Epithelial cell of proximal tubule (primary cell): ENCODE measurements around the gene NDUFA13. TPM values are rescaled to one million over a fixed set of nuclear protein-coding genes. Genes with fewer than 3 reads are reported as not detected.

Experiments used
- DNase-seq: peaks from one replicate; pipeline ENCODE4 v3.0.0-alpha.2; 2011; ENCODE audit warnings: low read depth
- H3K4me3 ChIP-seq: 2 replicates; pipeline ENCODE4 v1.5.1; 2011; ENCODE audit warnings: low read depth, mild to moderate bottlenecking, low read length
- total RNA-seq: library from RNA; depleted of rRNA; stranded (reverse); fragments of >200 nt; gene quantifications from 2 replicates; pipeline ENCODE4 v1.2.3, GENCODE V29; 2015
- TF ChIP-seq, protein P1 (sequence below): conservative IDR thresholded peaks from 2 replicates; pipeline ENCODE4 v1.5.1; 2012; ENCODE audit warnings: low read depth, mild to moderate bottlenecking, low read length

The NDUFA13 gene
- total RNA-seq, 1 donor from 2014 or later = 166 TPM

DNA sequence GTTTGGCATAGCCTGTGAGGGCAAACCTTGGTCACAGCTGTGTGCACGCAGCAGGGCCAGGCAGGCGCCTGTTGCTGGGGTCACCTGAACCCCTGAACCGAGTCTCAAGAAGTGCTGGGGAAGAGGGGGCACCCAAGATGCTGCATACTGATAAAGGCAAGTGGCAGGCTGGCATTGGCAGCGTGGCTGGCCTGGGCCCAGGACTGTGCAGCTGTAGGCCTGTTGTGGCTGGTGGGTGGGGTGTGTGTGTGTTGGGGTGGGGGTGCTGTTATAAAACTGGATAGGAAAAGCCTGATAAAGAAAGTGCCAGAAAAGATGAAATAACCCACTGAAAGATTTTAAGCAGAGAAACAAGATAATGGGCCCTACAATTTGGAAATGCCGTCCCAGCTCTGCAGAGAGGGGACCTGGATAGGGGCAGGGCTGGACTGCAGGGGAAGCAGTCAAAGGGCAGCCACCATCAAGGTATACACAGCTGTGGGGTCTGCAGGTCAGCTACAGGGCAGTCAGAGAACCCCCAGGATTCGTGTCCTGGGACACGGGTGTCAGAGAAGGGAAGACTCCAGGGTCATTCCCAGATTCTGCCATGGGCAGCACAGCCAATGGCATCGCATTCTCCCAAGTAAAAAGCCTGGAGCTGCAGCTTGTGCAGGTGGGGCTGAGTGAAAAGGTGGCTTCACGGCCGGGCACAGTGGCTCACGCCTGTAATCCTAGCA is 55.2 kb downstream of the NDUFA13 start:
- DNase-seq = no peak
- no peak overlapping the region for H3K4me3 ChIP-seq
- TF ChIP-seq, protein P1, sequence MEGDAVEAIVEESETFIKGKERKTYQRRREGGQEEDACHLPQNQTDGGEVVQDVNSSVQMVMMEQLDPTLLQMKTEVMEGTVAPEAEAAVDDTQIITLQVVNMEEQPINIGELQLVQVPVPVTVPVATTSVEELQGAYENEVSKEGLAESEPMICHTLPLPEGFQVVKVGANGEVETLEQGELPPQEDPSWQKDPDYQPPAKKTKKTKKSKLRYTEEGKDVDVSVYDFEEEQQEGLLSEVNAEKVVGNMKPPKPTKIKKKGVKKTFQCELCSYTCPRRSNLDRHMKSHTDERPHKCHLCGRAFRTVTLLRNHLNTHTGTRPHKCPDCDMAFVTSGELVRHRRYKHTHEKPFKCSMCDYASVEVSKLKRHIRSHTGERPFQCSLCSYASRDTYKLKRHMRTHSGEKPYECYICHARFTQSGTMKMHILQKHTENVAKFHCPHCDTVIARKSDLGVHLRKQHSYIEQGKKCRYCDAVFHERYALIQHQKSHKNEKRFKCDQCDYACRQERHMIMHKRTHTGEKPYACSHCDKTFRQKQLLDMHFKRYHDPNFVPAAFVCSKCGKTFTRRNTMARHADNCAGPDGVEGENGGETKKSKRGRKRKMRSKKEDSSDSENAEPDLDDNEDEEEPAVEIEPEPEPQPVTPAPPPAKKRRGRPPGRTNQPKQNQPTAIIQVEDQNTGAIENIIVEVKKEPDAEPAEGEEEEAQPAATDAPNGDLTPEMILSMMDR = no peak

DNA sequence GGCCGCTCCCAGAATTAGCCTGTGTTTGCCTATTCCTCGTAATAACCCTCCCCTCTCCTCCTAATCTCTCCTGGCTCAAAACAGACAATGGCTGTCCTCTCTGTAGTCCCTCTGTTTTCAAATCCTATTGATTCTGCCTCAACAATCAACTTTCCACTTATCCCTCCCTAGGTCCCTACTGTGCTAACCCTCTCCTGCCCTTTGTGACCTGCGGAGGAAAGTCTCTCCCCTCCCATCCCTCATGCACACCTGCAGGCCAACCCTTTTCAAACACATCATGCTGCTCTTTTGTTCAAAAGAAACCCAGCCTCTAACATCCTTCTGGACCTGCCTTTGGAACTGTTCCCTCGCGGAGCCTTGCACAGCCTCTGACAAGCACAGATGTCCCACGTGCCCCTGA is 59.4 kb downstream of the NDUFA13 start:
- TF ChIP-seq, protein P1 = no peak
- H3K4me3 ChIP-seq = no peak overlapping the region
- DNase-seq = no peak

Other genes with a start within 250 kb of the NDUFA13 start
- gene TM6SF2, start 242.9 kb upstream of the NDUFA13 start, total RNA-seq = not detected in 2 replicates
- gene SUGP1, start 195.7 kb upstream of the NDUFA13 start, total RNA-seq = 30.0 and 32.2 TPM in 2 replicates
- gene MAU2, start 195.4 kb upstream of the NDUFA13 start, total RNA-seq = 14.7 and 22.0 TPM in 2 replicates
- 86.2 and 118 TPM in 2 replicates for gene GATAD2A, start 110.5 kb upstream of the NDUFA13 start, total RNA-seq
- 0.58 and 1.7 TPM in 2 replicates for gene TSSK6, start 677 bp upstream of the NDUFA13 start, total RNA-seq
- 0.51 and 0.58 TPM in 2 replicates for gene YJEFN3, start 12.7 kb downstream of the NDUFA13 start, total RNA-seq
- 0.06 TPM in 1 of 2 replicates, not detected in the other for gene CILP2, start 22.0 kb downstream of the NDUFA13 start, total RNA-seq
- gene PBX4, start 102.5 kb downstream of the NDUFA13 start, total RNA-seq = 0.43 and 2.7 TPM in 2 replicates
- 17.1 and 34.1 TPM in 2 replicates for gene LPAR2, start 112.0 kb downstream of the NDUFA13 start, total RNA-seq
- 14.6 and 17.0 TPM in 2 replicates for gene GMIP, start 127.4 kb downstream of the NDUFA13 start, total RNA-seq
- gene ATP13A1, start 147.5 kb downstream of the NDUFA13 start, total RNA-seq = 97.2 and 242 TPM in 2 replicates
- 6.2 and 7.6 TPM in 2 replicates for gene ZNF101, start 152.6 kb downstream of the NDUFA13 start, total RNA-seq
- 2.0 and 2.7 TPM in 2 replicates for gene ZNF14, start 216.9 kb downstream of the NDUFA13 start, total RNA-seq